Activated naive CD8-positive, alpha-beta T cell treated with anti-CD3 and anti-CD28 coated beads, Interleukin-2, amount 50 U/mL, for 24 hours (primary cell): ENCODE results near the gene MYT1.
"Not testable (repeated sequence)": the region's sequence is repeated elsewhere in the genome, so short reads cannot be mapped to it uniquely, and the experiment has no call there.

ENCODE experiments used
- ATAC-seq: fragments of 150-1000 bp; cut with Tn5 transposase; one replicate; pipeline ENCODE4 v1.10.0; 2021
- DNase-seq: peaks from one replicate; pipeline ENCODE4 v3.0.0; 2021
- H3K27ac Mint-ChIP-seq: one replicate; pipeline ENCODE4 v1.8.0; 2021; ENCODE audit warnings: mild to moderate bottlenecking, mixed read lengths
- H3K27me3 Mint-ChIP-seq: one replicate; pipeline ENCODE4 v1.8.0; 2021; ENCODE audit warnings: mixed read lengths
- H3K36me3 Mint-ChIP-seq: one replicate; pipeline ENCODE4 v1.8.0; 2021; ENCODE audit warnings: low read depth, mixed read lengths
- H3K4me1 Mint-ChIP-seq: one replicate; pipeline ENCODE4 v1.8.0; 2021; ENCODE audit warnings: mixed read lengths
- H3K4me3 Mint-ChIP-seq: one replicate; pipeline ENCODE4 v1.8.0; 2021; ENCODE audit warnings: mild to moderate bottlenecking, moderate library complexity, mixed read lengths
- H3K9me3 Mint-ChIP-seq: one replicate; pipeline ENCODE4 v1.8.0; 2021; ENCODE audit warnings: mixed read lengths

MYT1 gene

GRCh38 chr20:64287264-64287590, 123.0 kb downstream of the MYT1 start:
- H3K9me3 Mint-ChIP-seq, H3K27me3 Mint-ChIP-seq, ATAC-seq, H3K36me3 Mint-ChIP-seq, DNase-seq, H3K4me1 Mint-ChIP-seq, H3K27ac Mint-ChIP-seq, H3K4me3 Mint-ChIP-seq: not testable (repeated sequence)
